Measurements from ENCODE around the gene PRPH.
"Not testable (repeated sequence)": the region's sequence is repeated elsewhere in the genome, so short reads cannot be mapped to it uniquely, and the experiment has no call there.

Gene PRPH

DNA sequence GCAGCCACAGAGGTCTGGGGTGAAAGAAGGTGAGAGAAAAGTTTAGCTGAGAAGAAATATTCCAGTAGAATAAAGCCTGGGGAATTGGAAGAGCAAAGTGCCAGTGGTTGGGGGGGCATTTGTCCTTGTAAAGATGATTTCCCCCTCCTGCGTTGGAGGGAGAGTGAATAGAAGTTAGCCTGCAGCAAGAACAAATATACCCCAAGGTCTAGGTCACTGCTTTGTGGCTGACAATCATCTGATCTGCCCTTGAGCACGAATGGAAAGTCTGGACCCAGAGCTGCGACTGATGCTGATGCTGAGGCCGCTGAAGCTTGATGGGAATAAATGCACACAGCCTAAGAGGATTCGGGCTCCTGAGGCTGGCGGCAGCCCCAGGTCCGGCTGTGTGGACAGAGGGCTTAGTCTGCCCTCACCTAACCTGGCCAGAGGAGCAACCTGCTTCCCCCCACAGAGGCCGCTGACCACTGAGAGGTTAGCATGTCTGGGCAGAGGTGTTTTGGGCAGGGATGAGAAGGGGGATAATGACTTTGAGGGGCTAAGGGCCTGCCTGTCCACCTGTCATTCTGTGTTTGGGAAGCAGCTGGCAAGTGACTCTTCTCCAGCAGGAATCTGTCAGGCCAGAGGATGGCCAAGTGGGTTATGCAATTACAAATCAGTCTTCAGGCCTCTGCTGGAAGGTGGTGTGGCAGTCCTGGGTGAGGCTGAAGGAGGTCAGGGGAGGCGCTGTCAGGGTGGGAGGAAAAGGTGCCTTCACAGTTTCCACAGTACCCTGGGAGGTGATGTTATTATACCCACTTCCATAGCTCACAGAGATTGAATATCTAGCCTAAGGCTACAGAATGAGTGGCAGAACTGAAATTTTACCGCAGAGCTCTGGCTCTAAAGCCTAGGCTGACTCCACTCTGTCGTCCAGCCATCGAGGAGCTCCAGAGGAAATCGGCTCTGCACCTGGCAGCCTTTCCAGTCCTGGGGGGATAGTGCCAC, 18.4 kb upstream of the PRPH start:
- no peak overlapping the region for H3K27ac ChIP-seq (ENCODE audit: insufficient read depth, low read length, poor library complexity, severe bottlenecking)
- H3K27me3 ChIP-seq (replicated peaks; ENCODE audit: control insufficient read depth, insufficient read depth, low read length, poor library complexity, severe bottlenecking), result no peaks in the 10 kb centered on the region
- no peak overlapping the region for H3K4me3 ChIP-seq (ENCODE audit: insufficient read depth, low read depth, low read length, poor library complexity, severe bottlenecking)
- no peaks in the 10 kb centered on the region for H3K9me3 ChIP-seq (ENCODE audit: control insufficient read depth, low read length)
- no peak for DNase-seq
- H3K36me3 ChIP-seq (ENCODE audit: control insufficient read depth, insufficient read depth, low read length), result peaks cover 13% of the 10 kb centered on the region
- no peaks in the 10 kb centered on the region for H3K4me1 ChIP-seq (ENCODE audit: control insufficient read depth, insufficient read depth, low read length, poor library complexity, severe bottlenecking)

DNA sequence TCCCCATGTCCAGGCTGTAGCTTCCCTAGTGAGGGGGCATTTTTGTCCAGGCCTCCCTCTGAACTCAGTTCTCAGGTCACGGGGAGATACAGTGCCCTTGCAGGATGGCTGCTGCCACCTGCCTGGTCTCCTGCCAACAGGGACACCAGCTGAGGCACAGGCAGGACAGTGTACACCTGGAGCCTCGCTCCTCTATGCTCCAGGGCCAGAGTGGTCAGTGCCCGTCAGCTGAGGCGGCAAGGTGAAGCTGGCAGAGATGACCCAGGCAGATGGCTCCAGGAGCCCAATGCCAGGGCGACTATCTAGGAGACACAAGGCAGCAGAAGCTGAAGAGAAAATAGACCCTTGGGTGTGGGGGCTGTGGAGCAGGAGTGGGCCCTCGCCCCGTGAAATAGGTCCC, 17.5 kb upstream of the PRPH start:
- no peaks in the 10 kb centered on the region for H3K27me3 ChIP-seq (replicated peaks; ENCODE audit: control insufficient read depth, insufficient read depth, low read length, poor library complexity, severe bottlenecking)
- H3K4me3 ChIP-seq (ENCODE audit: insufficient read depth, low read depth, low read length, poor library complexity, severe bottlenecking), result no peak overlapping the region
- H3K27ac ChIP-seq (ENCODE audit: insufficient read depth, low read length, poor library complexity, severe bottlenecking), result no peak overlapping the region
- no peak for DNase-seq
- no peaks in the 10 kb centered on the region for H3K4me1 ChIP-seq (ENCODE audit: control insufficient read depth, insufficient read depth, low read length, poor library complexity, severe bottlenecking)
- H3K36me3 ChIP-seq (ENCODE audit: control insufficient read depth, insufficient read depth, low read length), result peaks cover 8% of the 10 kb centered on the region
- no peaks in the 10 kb centered on the region for H3K9me3 ChIP-seq (ENCODE audit: control insufficient read depth, low read length)

DNA sequence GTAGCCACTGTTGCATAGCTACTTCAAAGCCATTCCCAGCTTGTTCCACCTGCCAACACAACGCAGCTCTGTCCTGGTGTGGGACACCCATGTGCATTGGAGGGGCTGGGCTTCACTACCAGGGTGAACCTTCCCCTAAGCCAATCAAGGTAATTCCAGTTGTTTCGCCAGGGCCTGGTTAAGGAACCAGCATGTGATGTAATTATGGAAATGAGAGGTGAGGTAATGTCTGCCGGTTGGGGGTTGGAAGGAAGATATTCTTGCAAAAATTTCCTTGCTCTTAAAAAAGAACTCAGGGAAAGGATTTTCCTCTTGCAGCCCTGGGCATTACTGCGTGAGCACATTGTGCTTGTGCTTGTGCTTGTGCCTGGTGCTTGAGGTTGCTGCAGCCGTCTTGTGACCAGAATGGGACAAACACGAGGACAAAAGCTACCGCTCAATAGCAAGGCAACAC, 15.2 kb upstream of the PRPH start:
- no peaks in the 10 kb centered on the region for H3K9me3 ChIP-seq (ENCODE audit: control insufficient read depth, low read length)
- H3K4me3 ChIP-seq (ENCODE audit: insufficient read depth, low read depth, low read length, poor library complexity, severe bottlenecking), result no peak overlapping the region
- H3K36me3 ChIP-seq (ENCODE audit: control insufficient read depth, insufficient read depth, low read length), result no peaks in the 10 kb centered on the region

DNA sequence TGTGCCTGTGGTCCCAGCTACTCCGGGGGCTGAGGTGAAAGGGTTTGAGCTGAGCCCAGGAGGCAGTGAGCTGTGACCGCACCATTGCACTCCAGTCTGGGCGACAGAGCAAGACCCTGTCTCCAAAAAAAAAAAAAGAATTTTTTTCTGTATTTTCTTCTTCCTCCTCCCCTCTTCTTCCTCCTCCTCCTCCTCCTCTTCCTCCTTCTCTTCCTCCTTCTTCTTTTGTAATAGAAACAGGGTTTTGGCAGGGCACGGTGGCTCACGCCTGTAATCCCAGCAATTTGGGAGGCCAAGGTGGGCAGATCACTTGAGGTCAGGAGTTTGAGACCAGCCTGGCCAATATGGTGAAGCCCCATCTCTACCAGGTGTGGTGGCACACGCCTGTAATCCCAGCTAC, 14.4 kb upstream of the PRPH start:
- H3K36me3 ChIP-seq (ENCODE audit: control insufficient read depth, insufficient read depth, low read length); H3K27me3 ChIP-seq (replicated peaks; ENCODE audit: control insufficient read depth, insufficient read depth, low read length, poor library complexity, severe bottlenecking); H3K9me3 ChIP-seq (ENCODE audit: control insufficient read depth, low read length); H3K4me3 ChIP-seq (ENCODE audit: insufficient read depth, low read depth, low read length, poor library complexity, severe bottlenecking); H3K27ac ChIP-seq (ENCODE audit: insufficient read depth, low read length, poor library complexity, severe bottlenecking); H3K4me1 ChIP-seq (ENCODE audit: control insufficient read depth, insufficient read depth, low read length, poor library complexity, severe bottlenecking); DNase-seq: not testable (repeated sequence)

More for the DNA sequence above, 15.2 kb upstream of the PRPH start:
- H3K27ac ChIP-seq (ENCODE audit: insufficient read depth, low read length, poor library complexity, severe bottlenecking), result no peak overlapping the region
- H3K27me3 ChIP-seq (replicated peaks; ENCODE audit: control insufficient read depth, insufficient read depth, low read length, poor library complexity, severe bottlenecking), result no peaks in the 10 kb centered on the region
- H3K4me1 ChIP-seq (ENCODE audit: control insufficient read depth, insufficient read depth, low read length, poor library complexity, severe bottlenecking), result no peaks in the 10 kb centered on the region
- no peak for DNase-seq

DNA sequence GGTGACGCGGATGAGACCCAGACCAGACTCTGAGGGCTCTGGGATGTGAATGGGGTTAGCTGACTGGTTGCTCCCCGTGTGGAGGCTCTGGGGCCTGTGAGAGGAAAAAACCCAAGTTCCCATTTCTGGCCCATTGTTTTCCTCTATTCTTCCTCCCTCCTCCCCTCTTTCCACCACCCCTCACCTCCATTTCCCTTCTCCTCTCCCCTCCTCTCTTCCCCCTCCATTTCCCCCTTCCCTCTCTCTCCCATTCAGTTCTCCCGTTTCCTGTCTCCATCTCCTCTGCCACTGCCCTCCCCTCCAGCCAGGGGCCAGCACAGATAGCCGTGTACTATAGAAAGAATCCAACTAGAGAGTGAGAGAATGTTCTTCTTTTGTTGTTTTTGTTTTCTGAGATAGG, 12.6 kb upstream of the PRPH start:
- Histone ChIP-seq H3K36me3 (ENCODE audit: control insufficient read depth, insufficient read depth, low read length) (no peaks in the 10 kb centered on the region), H3K9me3 (ENCODE audit: control insufficient read depth, low read length) (no peaks in the 10 kb centered on the region), H3K4me1 (ENCODE audit: control insufficient read depth, insufficient read depth, low read length, poor library complexity, severe bottlenecking) (no peaks in the 10 kb centered on the region), H3K27ac (ENCODE audit: insufficient read depth, low read length, poor library complexity, severe bottlenecking) (no peak overlapping the region), H3K4me3 (ENCODE audit: insufficient read depth, low read depth, low read length, poor library complexity, severe bottlenecking) (no peak overlapping the region), H3K27me3 (replicated peaks; ENCODE audit: control insufficient read depth, insufficient read depth, low read length, poor library complexity, severe bottlenecking) (no peaks in the 10 kb centered on the region)
- no peak for DNase-seq

DNA sequence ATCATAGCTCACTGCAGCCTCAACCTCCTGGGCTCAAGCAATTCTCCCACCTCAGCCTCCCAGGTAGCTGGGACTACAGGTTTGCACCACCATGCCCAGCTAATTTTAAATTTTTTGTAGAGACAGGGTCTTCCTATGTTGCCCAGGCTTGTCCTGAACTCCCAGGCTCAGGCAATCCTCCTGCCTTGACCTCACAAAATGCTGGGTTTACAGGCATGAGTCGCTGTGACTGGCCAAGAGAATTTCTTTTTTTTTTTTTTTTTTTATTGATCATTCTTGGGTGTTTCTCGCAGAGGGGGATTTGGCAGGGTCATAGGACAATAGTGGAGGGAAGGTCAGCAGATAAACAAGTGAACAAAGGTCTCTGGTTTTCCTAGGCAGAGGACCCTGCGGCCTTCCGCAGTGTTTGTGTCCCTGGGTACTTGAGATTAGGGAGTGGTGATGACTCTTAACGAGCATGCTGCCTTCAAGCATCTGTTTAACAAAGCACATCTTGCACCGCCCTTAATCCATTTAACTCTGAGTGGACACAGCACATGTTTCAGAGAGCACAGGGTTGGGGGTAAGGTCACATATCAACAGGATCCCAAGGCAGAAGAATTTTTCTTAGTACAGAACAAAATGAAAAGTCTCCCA, 12.1 kb upstream of the PRPH start:
- not testable (repeated sequence) for DNase-seq; H3K27ac ChIP-seq (ENCODE audit: insufficient read depth, low read length, poor library complexity, severe bottlenecking)

DNA sequence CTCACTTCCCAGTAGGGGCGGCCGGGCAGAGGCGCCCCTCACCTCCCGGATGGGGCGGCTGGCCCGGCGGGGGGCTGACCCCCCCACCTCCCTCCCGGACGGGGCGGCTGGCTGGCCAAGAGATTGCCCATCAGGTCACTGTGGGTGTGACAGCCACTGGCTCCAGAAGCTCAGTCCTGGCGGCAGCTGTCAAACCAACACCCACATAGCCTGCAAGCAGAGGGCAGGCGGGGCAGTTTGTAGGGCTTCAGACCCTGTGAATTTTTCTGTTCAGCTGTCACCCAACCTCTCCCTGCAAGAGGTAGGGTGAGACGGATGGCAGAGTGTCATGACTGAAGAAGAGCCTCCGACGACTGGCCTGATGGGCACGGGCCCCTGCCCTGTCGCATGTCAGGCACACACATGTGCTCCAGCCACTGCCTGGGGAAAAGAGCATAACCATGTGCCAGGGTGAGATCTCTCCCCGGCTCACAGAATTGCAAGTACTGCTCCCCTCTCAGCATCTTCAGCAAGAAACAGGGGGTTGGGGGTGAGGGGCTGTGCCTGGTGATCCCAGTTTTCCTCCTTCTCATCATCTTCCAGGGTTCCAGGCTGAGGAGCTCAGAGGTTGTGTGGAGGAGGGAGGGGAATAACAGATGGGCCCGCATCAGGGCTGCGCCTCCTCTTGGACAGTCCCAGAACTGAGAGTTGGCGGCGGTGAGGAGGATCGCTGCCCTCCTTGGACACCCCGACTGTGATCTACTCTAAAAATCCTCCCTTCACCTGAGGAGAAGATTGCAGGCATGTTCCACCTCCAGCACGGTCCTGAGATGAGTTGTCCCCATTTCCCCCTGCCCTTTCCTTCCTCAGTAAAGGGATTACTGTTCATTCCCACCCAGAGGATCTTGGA, 11.2 kb upstream of the PRPH start:
- no peaks in the 10 kb centered on the region for H3K9me3 ChIP-seq (ENCODE audit: control insufficient read depth, low read length)

More for the DNA sequence above, 12.1 kb upstream of the PRPH start:
- H3K4me1 ChIP-seq (ENCODE audit: control insufficient read depth, insufficient read depth, low read length, poor library complexity, severe bottlenecking); H3K4me3 ChIP-seq (ENCODE audit: insufficient read depth, low read depth, low read length, poor library complexity, severe bottlenecking); H3K9me3 ChIP-seq (ENCODE audit: control insufficient read depth, low read length); H3K36me3 ChIP-seq (ENCODE audit: control insufficient read depth, insufficient read depth, low read length); H3K27me3 ChIP-seq (replicated peaks; ENCODE audit: control insufficient read depth, insufficient read depth, low read length, poor library complexity, severe bottlenecking): not testable (repeated sequence)

DNA sequence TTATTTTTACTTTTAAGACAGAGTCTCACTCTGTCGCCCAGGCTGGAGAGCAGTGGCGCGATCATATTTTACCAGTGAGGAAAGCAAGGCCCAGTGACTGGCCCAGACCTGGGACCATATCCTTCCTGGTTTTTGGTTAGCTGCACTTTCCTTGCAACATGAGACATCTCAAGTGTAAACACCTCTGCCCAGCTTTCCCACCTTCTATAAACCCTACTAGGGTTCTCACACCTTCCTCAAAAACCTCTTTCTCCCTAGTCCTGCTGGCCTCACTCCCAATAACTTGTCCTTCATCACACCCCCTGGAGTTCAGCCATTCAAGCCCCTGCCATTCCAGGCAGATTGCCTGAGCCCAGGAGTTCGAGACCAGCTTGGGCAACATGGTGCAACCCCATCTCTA, 10.3 kb upstream of the PRPH start:
- Histone ChIP-seq H3K4me1 (ENCODE audit: control insufficient read depth, insufficient read depth, low read length, poor library complexity, severe bottlenecking) (no peaks in the 10 kb centered on the region), H3K4me3 (ENCODE audit: insufficient read depth, low read depth, low read length, poor library complexity, severe bottlenecking) (no peak overlapping the region), H3K27me3 (replicated peaks; ENCODE audit: control insufficient read depth, insufficient read depth, low read length, poor library complexity, severe bottlenecking) (no peaks in the 10 kb centered on the region), H3K27ac (ENCODE audit: insufficient read depth, low read length, poor library complexity, severe bottlenecking) (no peak overlapping the region), H3K36me3 (ENCODE audit: control insufficient read depth, insufficient read depth, low read length) (no peaks in the 10 kb centered on the region), H3K9me3 (ENCODE audit: control insufficient read depth, low read length) (no peaks in the 10 kb centered on the region)
- no peak for DNase-seq

More for the DNA sequence above, 11.2 kb upstream of the PRPH start:
- Histone ChIP-seq H3K4me3 (ENCODE audit: insufficient read depth, low read depth, low read length, poor library complexity, severe bottlenecking) (no peak overlapping the region), H3K27me3 (replicated peaks; ENCODE audit: control insufficient read depth, insufficient read depth, low read length, poor library complexity, severe bottlenecking) (no peaks in the 10 kb centered on the region), H3K36me3 (ENCODE audit: control insufficient read depth, insufficient read depth, low read length) (no peaks in the 10 kb centered on the region), H3K4me1 (ENCODE audit: control insufficient read depth, insufficient read depth, low read length, poor library complexity, severe bottlenecking) (no peaks in the 10 kb centered on the region), H3K27ac (ENCODE audit: insufficient read depth, low read length, poor library complexity, severe bottlenecking) (no peak overlapping the region)
- DNase-seq, result no peak

DNA sequence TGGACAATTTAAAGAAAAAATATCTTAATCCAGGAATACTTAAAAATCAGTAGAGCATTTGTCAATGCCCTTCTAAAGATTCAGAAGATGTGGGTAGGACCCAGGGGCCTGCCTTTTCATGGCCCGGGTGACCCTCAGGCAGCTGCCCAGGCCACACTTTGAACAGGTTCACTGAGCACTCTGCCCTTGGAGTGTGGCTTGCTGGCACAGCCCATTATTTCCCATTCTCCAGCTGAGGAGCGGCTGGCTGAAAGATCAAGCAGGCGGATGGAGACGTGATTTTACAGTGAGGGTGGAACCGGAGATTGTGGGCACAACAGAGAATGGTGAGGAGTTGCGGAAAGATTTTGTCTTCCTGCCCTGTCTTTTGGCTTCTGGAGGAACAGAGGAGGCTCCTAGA, 7.1 kb upstream of the PRPH start:
- Histone ChIP-seq H3K36me3 (ENCODE audit: control insufficient read depth, insufficient read depth, low read length) (no peaks in the 10 kb centered on the region), H3K27ac (ENCODE audit: insufficient read depth, low read length, poor library complexity, severe bottlenecking) (no peak overlapping the region), H3K4me3 (ENCODE audit: insufficient read depth, low read depth, low read length, poor library complexity, severe bottlenecking) (no peak overlapping the region), H3K27me3 (replicated peaks; ENCODE audit: control insufficient read depth, insufficient read depth, low read length, poor library complexity, severe bottlenecking) (no peaks in the 10 kb centered on the region), H3K4me1 (ENCODE audit: control insufficient read depth, insufficient read depth, low read length, poor library complexity, severe bottlenecking) (no peaks in the 10 kb centered on the region), H3K9me3 (ENCODE audit: control insufficient read depth, low read length) (no peaks in the 10 kb centered on the region)
- no peak for DNase-seq
